CD4-positive, alpha-beta T cell (primary cell): ENCODE measurements around the gene PPEF1. TPM values are rescaled to one million over a fixed set of nuclear protein-coding genes. Genes with fewer than 3 reads are reported as not detected.

Source experiments
- ATAC-seq: fragments of 200-7000 bp; cut with Tn5 transposase; one replicate; pipeline ENCODE4 v1.10.0; 2022; ENCODE audit warnings: mild to moderate bottlenecking; ENCODE audit not compliant: poor library complexity
- CTCF ChIA-PET: fragments of 350-600 bp; sonication (Branson Sonifier 250); formaldehyde crosslinking; loops from one replicate; lab custom pipeline; 2021; ENCODE audit warnings: antibody characterized with exemption, inconsistent platforms; lab: Charles Lee
- POLR2A ChIA-PET: fragments of 350-600 bp; sonication (Branson Sonifier 250); formaldehyde crosslinking; loops from one replicate; lab custom pipeline; 2021; ENCODE audit warnings: antibody characterized with exemption, inconsistent platforms; lab: Charles Lee
- DNase-seq, 14 experiments: peaks; one replicate each; pipeline ENCODE4 v3.0.0-alpha.2; 2013 to 2020; ENCODE audit warnings: mixed read lengths in 2 of 14
- H3K27ac ChIP-seq, 2 donors: one replicate each; pipeline versions ENCODE4 v1.5.1 to v1.7.0; 2013; ENCODE audit warnings: low read length in 2 of 2, low read depth in 1 of 2, mild to moderate bottlenecking in 1 of 2
- H3K27me3 ChIP-seq, 2 experiments: 1 replicate in 1 of 2; 2 replicates in 1 of 2; pipeline versions ENCODE4 v1.6.1 to v1.7.0; 2013; ENCODE audit warnings: low read length in 2 of 2, control low read depth in 1 of 2, mild to moderate bottlenecking in 1 of 2, moderate library complexity in 1 of 2; ENCODE audit not compliant: insufficient read depth in 2 of 2, control insufficient read depth in 1 of 2
- H3K36me3 ChIP-seq: one replicate; pipeline ENCODE4 v1.6.1; 2013; ENCODE audit warnings: low read length, control low read depth; ENCODE audit not compliant: insufficient read depth
- H3K4me1 ChIP-seq: one replicate; pipeline ENCODE4 v1.6.1; 2013; ENCODE audit warnings: low read length, control low read depth; ENCODE audit not compliant: insufficient read depth
- H3K4me3 ChIP-seq: one replicate; pipeline ENCODE4 v1.5.1; 2013; ENCODE audit warnings: mild to moderate bottlenecking, low read length, moderate library complexity
- H3K9me3 ChIP-seq, 2 experiments: 1 replicate in 1 of 2; 2 replicates in 1 of 2; pipeline versions ENCODE4 v1.6.1 to v1.7.0; 2013; ENCODE audit warnings: low read length in 2 of 2, mild to moderate bottlenecking in 2 of 2, control low read depth in 1 of 2, moderate library complexity in 1 of 2; ENCODE audit not compliant: control insufficient read depth in 1 of 2, insufficient read depth in 1 of 2
- H3K27ac Mint-ChIP-seq: one replicate; pipeline ENCODE4 v1.8.0; 2020; ENCODE audit warnings: mixed read lengths
- H3K27me3 Mint-ChIP-seq: one replicate; pipeline ENCODE4 v1.8.0; 2021; ENCODE audit warnings: mixed read lengths
- H3K36me3 Mint-ChIP-seq: one replicate; pipeline ENCODE4 v1.8.0; 2021; ENCODE audit warnings: low read depth, mixed read lengths
- H3K4me1 Mint-ChIP-seq: one replicate; pipeline ENCODE4 v1.8.0; 2021; ENCODE audit warnings: low read depth, mixed read lengths
- H3K4me3 Mint-ChIP-seq: one replicate; pipeline ENCODE4 v1.8.0; 2020; ENCODE audit warnings: mild to moderate bottlenecking, mixed read lengths
- H3K9me3 Mint-ChIP-seq: one replicate; pipeline ENCODE4 v1.8.0; 2020; ENCODE audit warnings: mixed read lengths
- CTCF ChIP-seq: fragments of 200-600 bp; IDR thresholded peaks from one replicate; pipeline ENCODE4 v1.8.0; 2022; ENCODE audit warnings: antibody characterized with exemption, mild to moderate bottlenecking
- intact Hi-C, 2 experiments: fragments of 100-400 bp; cut with DNase I in 1 of 2; cut with micrococcal nuclease in 1 of 2; formaldehyde crosslinking; loops; one replicate each; pipeline versions ENCODE4 v1.15.1 to v1.9.0; 2023 to 2025; cut with DNase I, micrococcal nuclease
- total RNA-seq, 174 experiments: library from RNA in 2 of 174; stranded (reverse) in 2 of 174; gene quantifications; one replicate each; pipeline ENCODE4 v1.2.3 and lab custom pipeline; 2021 to 2026

The PPEF1 gene
- total RNA-seq, 2 experiments from 2014 or later: 0.34 TPM; not detected in 1

GRCh38 chrX:18792828-18793227 is 85.4 kb downstream of the PPEF1 start:
- intact Hi-C loops: no loop called here
- H3K4me1 Mint-ChIP-seq: no peaks in the 10 kb centered on the region
- Histone ChIP-seq H3K27ac (no peak overlapping the region), H3K4me1 (no peaks in the 10 kb centered on the region), H3K9me3 (no peaks in the 10 kb centered on the region), H3K27me3 (no peaks in the 10 kb centered on the region), H3K36me3 (no peaks in the 10 kb centered on the region), H3K4me3 (no peak overlapping the region)
- POLR2A ChIA-PET: no interaction called here
- no peaks in the 10 kb centered on the region for H3K36me3 Mint-ChIP-seq
- no peak for TF ChIP-seq CTCF
- H3K27me3 Mint-ChIP-seq: no peaks in the 10 kb centered on the region
- no peaks in the 10 kb centered on the region for H3K9me3 Mint-ChIP-seq
- ATAC-seq: no peak
- no peak overlapping the region for H3K27ac Mint-ChIP-seq
- DNase-seq: no peak
- CTCF ChIA-PET: no interaction called here
- H3K4me3 Mint-ChIP-seq: no peak overlapping the region

- Histone ChIP-seq H3K9me3 (no peaks in the 10 kb centered on the region), H3K4me3 (no peak overlapping the region), H3K27ac (no peak overlapping the region), H3K27me3 (no peaks in the 10 kb centered on the region), H3K36me3 (no peaks in the 10 kb centered on the region), H3K4me1 (no peaks in the 10 kb centered on the region)
- H3K9me3 Mint-ChIP-seq: no peaks in the 10 kb centered on the region
- H3K36me3 Mint-ChIP-seq: no peaks in the 10 kb centered on the region
- TF ChIP-seq CTCF: no peak
- intact Hi-C loops: no loop called here
- ChIA-PET CTCF (no interaction called here), POLR2A (no interaction called here)
- H3K4me3 Mint-ChIP-seq: no peak overlapping the region
- ATAC-seq (no peak), DNase-seq (no peak)
- no peaks in the 10 kb centered on the region for H3K4me1 Mint-ChIP-seq
- H3K27ac Mint-ChIP-seq: no peak overlapping the region
- H3K27me3 Mint-ChIP-seq: no peaks in the 10 kb centered on the region
Observed at GRCh38 chrX:18793601-18794089, 86.2 kb downstream of the PPEF1 start.

GRCh38 chrX:18797141-18797540 is 89.7 kb downstream of the PPEF1 start:
- no peak for DNase-seq
- no peaks in the 10 kb centered on the region for H3K4me1 Mint-ChIP-seq
- TF ChIP-seq CTCF: no peak
- no peak overlapping the region for H3K4me3 Mint-ChIP-seq
- ChIA-PET POLR2A (no interaction called here), CTCF (no interaction called here)
- no peaks in the 10 kb centered on the region for H3K36me3 Mint-ChIP-seq
- intact Hi-C loops: no loop called here
- no peaks in the 10 kb centered on the region for H3K9me3 ChIP-seq
- no peaks in the 10 kb centered on the region for H3K36me3 ChIP-seq
- no peaks in the 10 kb centered on the region for H3K27me3 Mint-ChIP-seq
- H3K27ac Mint-ChIP-seq: no peak overlapping the region
- no peak overlapping the region for H3K27ac ChIP-seq
- no peak overlapping the region for H3K4me3 ChIP-seq
- H3K27me3 ChIP-seq: no peaks in the 10 kb centered on the region
- no peaks in the 10 kb centered on the region for H3K9me3 Mint-ChIP-seq
- no peaks in the 10 kb centered on the region for H3K4me1 ChIP-seq
- ATAC-seq: no peak
